HEK293T (cell line): ENCODE results near the gene MARK4.

ENCODE experiments used
- BHLHE40 ChIP-seq: fragments of 450-650 bp; IDR thresholded peaks from 2 replicates; pipeline ENCODE4 v1.6.1; 2016; ENCODE audit warnings: mild to moderate bottlenecking, moderate library complexity, borderline replicate concordance
- CTBP1 ChIP-seq: fragments of 450-650 bp; IDR thresholded peaks from 2 replicates; pipeline ENCODE4 v1.6.1; 2016; ENCODE audit warnings: borderline replicate concordance
- ELF4 ChIP-seq: fragments of 450-650 bp; IDR thresholded peaks from 2 replicates; pipeline ENCODE4 v1.6.1; 2017; ENCODE audit warnings: antibody characterized with exemption
- FOXK2 ChIP-seq: fragments of 450-650 bp; IDR thresholded peaks from 2 replicates; pipeline ENCODE4 v1.6.1; 2016; ENCODE audit warnings: mild to moderate bottlenecking
- FOXM1 ChIP-seq: fragments of 450-650 bp; IDR thresholded peaks from 2 replicates; pipeline ENCODE4 v1.6.1; 2017; ENCODE audit warnings: mild to moderate bottlenecking, borderline replicate concordance
- PKNOX1 ChIP-seq: fragments of 450-650 bp; IDR thresholded peaks from 2 replicates; pipeline ENCODE4 v1.6.1; 2016
- SP1 ChIP-seq: fragments of 450-650 bp; IDR thresholded peaks from 2 replicates; pipeline ENCODE4 v1.6.1; 2017
- TARDBP ChIP-seq: fragments of 450-650 bp; IDR thresholded peaks from 2 replicates; pipeline ENCODE4 v1.6.1; 2016

GRCh38 chr19:45352914-45353796, 102.1 kb downstream of the MARK4 start:
- TF ChIP-seq BHLHE40 (no peak), FOXM1 (no peak), TARDBP (no peak), FOXK2 (no peak), ELF4 (no peak), PKNOX1 (no peak), SP1 (no peak), CTBP1 (no peak)
